HG03280 (cell line): Measurements from ENCODE around the gene FRMD6.
"Not testable (repeated sequence)": the region's sequence is repeated elsewhere in the genome, so short reads cannot be mapped to it uniquely, and the experiment has no call there.

ENCODE experiments used
- ATAC-seq: cut with Tn5 transposase; IDR thresholded peaks from one replicate; pipeline ENCODE4 v1.9.1; 2021; ENCODE audit warnings: mild to moderate bottlenecking, moderate library complexity; ENCODE audit not compliant: unreplicated experiment

FRMD6 gene

GRCh38 chr14:51716610-51717009, 64.9 kb downstream of the FRMD6 start:
- ATAC-seq = no peak

GRCh38 chr14:51717766-51718165, 66.1 kb downstream of the FRMD6 start:
- ATAC-seq = no peak

GRCh38 chr14:51719955-51720354, 68.2 kb downstream of the FRMD6 start:
- ATAC-seq = no peak

- ATAC-seq = no peak
Observed at GRCh38 chr14:51723990-51724389, 72.3 kb downstream of the FRMD6 start.

GRCh38 chr14:51724650-51725049, 72.9 kb downstream of the FRMD6 start:
- ATAC-seq = no peak

- ATAC-seq = no peak
Observed at GRCh38 chr14:51725061-51725460, 73.4 kb downstream of the FRMD6 start.

GRCh38 chr14:51726166-51726899, 74.6 kb downstream of the FRMD6 start:
- no peak for ATAC-seq

- ATAC-seq = no peak
Observed at GRCh38 chr14:51727526-51727925, 75.8 kb downstream of the FRMD6 start.

- ATAC-seq = no peak
Observed at GRCh38 chr14:51730098-51730497, 78.4 kb downstream of the FRMD6 start.

- ATAC-seq = no peak
Observed at GRCh38 chr14:51730684-51731083, 79.0 kb downstream of the FRMD6 start.

- ATAC-seq = no peak
Observed at GRCh38 chr14:51732494-51733112, 80.9 kb downstream of the FRMD6 start.

- ATAC-seq = no peak
Observed at GRCh38 chr14:51733147-51733546, 81.4 kb downstream of the FRMD6 start.

- no peak for ATAC-seq
Observed at GRCh38 chr14:51735851-51736250, 84.1 kb downstream of the FRMD6 start.

GRCh38 chr14:51738754-51739153, 87.0 kb downstream of the FRMD6 start:
- no peak for ATAC-seq

- ATAC-seq = no peak
Observed at GRCh38 chr14:51743588-51744000, 91.9 kb downstream of the FRMD6 start.

GRCh38 chr14:51744372-51745130, 92.8 kb downstream of the FRMD6 start:
- no peak for ATAC-seq

- not testable (repeated sequence) for ATAC-seq
Observed at GRCh38 chr14:51746823-51747222, 95.1 kb downstream of the FRMD6 start.

GRCh38 chr14:51750542-51750941, 98.8 kb downstream of the FRMD6 start:
- no peak for ATAC-seq

- ATAC-seq = not testable (repeated sequence)
Observed at GRCh38 chr14:51751611-51752345, 100.1 kb downstream of the FRMD6 start.

GRCh38 chr14:51757756-51758155, 106.0 kb downstream of the FRMD6 start:
- not testable (repeated sequence) for ATAC-seq

- no peak for ATAC-seq
Observed at GRCh38 chr14:51759950-51760349, 108.2 kb downstream of the FRMD6 start.
